Mammary epithelial cell (primary cell): ENCODE measurements around the gene FBXO24.

ENCODE experiments used
- EZH2 ChIP-seq: IDR thresholded peaks from 2 replicates; pipeline ENCODE4 v1.6.1; 2012; ENCODE audit warnings: low read length, inconsistent platforms, borderline replicate concordance
- TF ChIP-seq, protein P1 (sequence below), 2 donors: IDR thresholded peaks in 1 of 2; conservative IDR thresholded peaks in 1 of 2; 2 replicates each; pipeline ENCODE4 v1.5.1; 2011 to 2012; ENCODE audit warnings: inconsistent platforms in 2 of 2, low read length in 2 of 2, mild to moderate bottlenecking in 2 of 2, control low read depth in 1 of 2, low read depth in 1 of 2; ENCODE audit not compliant: insufficient read depth in 1 of 2; ENCODE audit errors: extremely low read depth in 1 of 2

DNA sequence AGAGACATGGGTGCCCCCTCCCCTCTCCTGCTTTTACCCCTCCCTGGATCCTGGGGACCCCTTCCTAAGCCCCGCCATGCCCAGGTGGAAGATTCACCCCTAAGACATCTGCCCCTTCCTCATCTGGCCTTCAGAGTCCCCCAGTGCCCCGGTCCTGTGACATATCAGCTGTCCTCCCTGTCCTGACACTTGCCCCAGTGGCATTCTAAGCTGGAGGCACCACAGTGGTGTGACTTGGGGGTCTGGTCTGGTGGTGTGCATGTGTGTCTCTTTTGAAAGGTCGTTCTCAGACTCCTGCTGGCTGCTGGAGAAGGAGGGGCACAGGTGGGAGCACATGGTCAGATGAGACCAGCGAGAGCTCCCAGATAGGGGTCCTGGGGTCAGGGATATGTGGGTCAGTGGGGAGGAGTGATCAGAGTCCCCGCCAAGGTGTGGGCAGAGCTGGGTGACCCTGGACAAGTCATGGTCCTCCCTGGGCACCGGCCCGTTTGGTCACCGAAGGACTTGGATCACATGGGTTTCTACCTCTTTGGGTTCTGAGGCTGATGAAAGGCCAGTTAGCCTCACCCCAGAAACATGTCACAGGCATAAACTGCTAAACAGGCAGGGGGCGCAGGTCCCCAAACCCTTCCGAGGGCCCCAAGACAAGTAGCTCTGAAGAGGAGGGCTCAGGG is 55.9 kb downstream of the FBXO24 start:
- TF ChIP-seq, protein P1, sequence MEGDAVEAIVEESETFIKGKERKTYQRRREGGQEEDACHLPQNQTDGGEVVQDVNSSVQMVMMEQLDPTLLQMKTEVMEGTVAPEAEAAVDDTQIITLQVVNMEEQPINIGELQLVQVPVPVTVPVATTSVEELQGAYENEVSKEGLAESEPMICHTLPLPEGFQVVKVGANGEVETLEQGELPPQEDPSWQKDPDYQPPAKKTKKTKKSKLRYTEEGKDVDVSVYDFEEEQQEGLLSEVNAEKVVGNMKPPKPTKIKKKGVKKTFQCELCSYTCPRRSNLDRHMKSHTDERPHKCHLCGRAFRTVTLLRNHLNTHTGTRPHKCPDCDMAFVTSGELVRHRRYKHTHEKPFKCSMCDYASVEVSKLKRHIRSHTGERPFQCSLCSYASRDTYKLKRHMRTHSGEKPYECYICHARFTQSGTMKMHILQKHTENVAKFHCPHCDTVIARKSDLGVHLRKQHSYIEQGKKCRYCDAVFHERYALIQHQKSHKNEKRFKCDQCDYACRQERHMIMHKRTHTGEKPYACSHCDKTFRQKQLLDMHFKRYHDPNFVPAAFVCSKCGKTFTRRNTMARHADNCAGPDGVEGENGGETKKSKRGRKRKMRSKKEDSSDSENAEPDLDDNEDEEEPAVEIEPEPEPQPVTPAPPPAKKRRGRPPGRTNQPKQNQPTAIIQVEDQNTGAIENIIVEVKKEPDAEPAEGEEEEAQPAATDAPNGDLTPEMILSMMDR (conservative IDR thresholded peaks at IDR 0.05 in 1 of 2, IDR thresholded peaks at IDR 0.05 in 1 of 2; ENCODE audit: extremely low read depth in 1 of 2, insufficient read depth in 1 of 2, low read depth in 1 of 2, low read length in 2 of 2), result no peak
- no peak for TF ChIP-seq EZH2
